HEK293T (cell line): ENCODE results near the gene DBP.

Experiments
- ARNT ChIP-seq: fragments of 450-650 bp; IDR thresholded peaks from 2 replicates; pipeline ENCODE4 v1.6.1; 2017; ENCODE audit warnings: mild to moderate bottlenecking
- ELF4 ChIP-seq: fragments of 450-650 bp; IDR thresholded peaks from 2 replicates; pipeline ENCODE4 v1.6.1; 2017; ENCODE audit warnings: antibody characterized with exemption
- FOXM1 ChIP-seq: fragments of 450-650 bp; IDR thresholded peaks from 2 replicates; pipeline ENCODE4 v1.6.1; 2017; ENCODE audit warnings: mild to moderate bottlenecking, borderline replicate concordance
- HDGF ChIP-seq: fragments of 450-650 bp; IDR thresholded peaks from 2 replicates; pipeline ENCODE4 v1.6.1; 2017; ENCODE audit warnings: antibody characterized with exemption, borderline replicate concordance
- PKNOX1 ChIP-seq: fragments of 450-650 bp; IDR thresholded peaks from 2 replicates; pipeline ENCODE4 v1.6.1; 2016

- TF ChIP-seq FOXM1 (no peak), PKNOX1 (no peak), ELF4 (no peak), HDGF (no peak), ARNT (no peak)
These were observed 7.2 kb upstream of the DBP start for GRCh38 chr19:48644355-48644754.
